Breast epithelium (tissue), 3 donors: ENCODE results near the gene NDUFB2.

ENCODE experiments used
- CTCF ChIP-seq, 3 donors: fragments of 450-650 bp; IDR thresholded peaks; one replicate each; pipeline ENCODE4 v1.5.1; 2016 to 2017; ENCODE audit warnings: antibody characterized with exemption in 3 of 3, mild to moderate bottlenecking in 3 of 3, moderate library complexity in 3 of 3
- POLR2AphosphoS5 ChIP-seq, 3 donors: sonication (generic); formaldehyde crosslinking; IDR thresholded peaks; one replicate each; pipeline ENCODE4 v1.6.1; 2017; ENCODE audit warnings: antibody characterized with exemption in 3 of 3

DNA sequence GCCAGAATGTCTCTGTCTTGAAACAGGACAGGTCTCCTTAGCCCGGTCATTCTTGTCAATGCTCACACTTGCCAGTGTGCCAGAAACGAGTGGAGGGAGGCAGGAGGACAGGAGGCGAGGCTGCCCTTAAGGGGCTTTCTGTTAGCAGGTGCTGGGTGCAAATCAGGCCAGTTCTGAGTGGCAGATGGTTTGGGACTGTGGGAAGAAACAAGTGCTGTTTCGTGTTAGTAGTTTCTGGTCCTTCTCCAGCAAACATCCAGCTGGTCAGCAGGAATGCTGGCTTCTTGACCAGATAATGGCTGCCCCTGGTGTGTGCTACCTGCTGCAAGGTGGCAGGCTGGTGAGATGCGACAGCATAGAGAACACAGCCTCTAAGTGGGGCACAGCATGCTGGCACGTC is 8.2 kb upstream of the NDUFB2 start:
- no peak for TF ChIP-seq CTCF (IDR thresholded peaks at IDR 0.05)
- no peak for TF ChIP-seq POLR2AphosphoS5 (IDR thresholded peaks at IDR 0.05)
